ENCODE measurements around the gene ENOSF1.

GRCh38 chr18:712401-713134 lies at the start of gene ENOSF1:
- TF ChIP-seq CTCF (conservative IDR thresholded peaks at IDR 0.05) (peak; percentile 86), EZH2 (IDR thresholded peaks at IDR 0.05; ENCODE audit: low read depth) (no peak)
